ENCODE data around the gene HDAC2.

DNA sequence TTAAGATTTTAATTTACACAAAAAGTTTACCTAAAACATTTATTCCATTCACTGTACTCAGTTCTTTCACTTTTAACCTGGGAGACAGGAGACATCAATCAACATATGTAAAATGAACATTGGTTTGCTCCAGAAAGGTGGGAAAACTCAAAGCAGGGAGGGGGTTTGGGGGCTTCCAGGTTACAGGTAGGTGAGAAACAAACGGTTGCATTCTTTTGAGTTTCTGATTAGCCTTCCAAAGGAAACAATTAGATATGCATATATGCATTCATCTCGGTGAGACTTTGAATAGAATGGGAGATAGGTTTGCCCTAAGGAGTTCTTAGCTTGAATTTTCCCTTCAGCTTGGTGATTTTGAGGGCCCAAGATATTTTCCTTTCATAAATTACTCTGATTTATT, 38.2 kb upstream of the HDAC2 start:
- TF ChIP-seq POLR2A (IDR thresholded peaks at IDR 0.05) (no peak), POLR2AphosphoS5 (IDR thresholded peaks at IDR 0.05) (no peak)
- TF ChIP-seq, protein P1, sequence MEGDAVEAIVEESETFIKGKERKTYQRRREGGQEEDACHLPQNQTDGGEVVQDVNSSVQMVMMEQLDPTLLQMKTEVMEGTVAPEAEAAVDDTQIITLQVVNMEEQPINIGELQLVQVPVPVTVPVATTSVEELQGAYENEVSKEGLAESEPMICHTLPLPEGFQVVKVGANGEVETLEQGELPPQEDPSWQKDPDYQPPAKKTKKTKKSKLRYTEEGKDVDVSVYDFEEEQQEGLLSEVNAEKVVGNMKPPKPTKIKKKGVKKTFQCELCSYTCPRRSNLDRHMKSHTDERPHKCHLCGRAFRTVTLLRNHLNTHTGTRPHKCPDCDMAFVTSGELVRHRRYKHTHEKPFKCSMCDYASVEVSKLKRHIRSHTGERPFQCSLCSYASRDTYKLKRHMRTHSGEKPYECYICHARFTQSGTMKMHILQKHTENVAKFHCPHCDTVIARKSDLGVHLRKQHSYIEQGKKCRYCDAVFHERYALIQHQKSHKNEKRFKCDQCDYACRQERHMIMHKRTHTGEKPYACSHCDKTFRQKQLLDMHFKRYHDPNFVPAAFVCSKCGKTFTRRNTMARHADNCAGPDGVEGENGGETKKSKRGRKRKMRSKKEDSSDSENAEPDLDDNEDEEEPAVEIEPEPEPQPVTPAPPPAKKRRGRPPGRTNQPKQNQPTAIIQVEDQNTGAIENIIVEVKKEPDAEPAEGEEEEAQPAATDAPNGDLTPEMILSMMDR (IDR thresholded peaks at IDR 0.05 in 8 of 11, conservative IDR thresholded peaks at IDR 0.05 in 3 of 11) = no peak

All from spleen (tissue), 7 donors.